Astrocyte of the cerebellum (primary cell): ENCODE measurements around the gene KCND1.

Experiments used
- DNase-seq: peaks from one replicate; pipeline ENCODE4 v3.0.0-alpha.2; 2011; ENCODE audit warnings: low read depth
- H3K4me3 ChIP-seq: 2 replicates; pipeline ENCODE4 v1.5.1; 2011; ENCODE audit warnings: mild to moderate bottlenecking, low read depth, low read length, moderate library complexity
- CTCF ChIP-seq: IDR thresholded peaks from 2 replicates; pipeline ENCODE4 v1.5.1; 2012; ENCODE audit warnings: low read length, low read depth, moderate library complexity, mild to moderate bottlenecking; ENCODE audit errors: missing control alignments
- in situ Hi-C: cut with HindIII; loops from 2 replicates; pipeline ENCODE4 v1.10.0; 2017; ENCODE audit warnings: low sequenced_read_pairs

Gene KCND1

GRCh38 chrX:48940404-48940955, 31.2 kb downstream of the KCND1 start:
- H3K4me3 ChIP-seq, result no peak overlapping the region
- in situ Hi-C loops, result no loop called here
- no peak for DNase-seq
- no peak for TF ChIP-seq CTCF

GRCh38 chrX:48939524-48940228, 32.0 kb downstream of the KCND1 start:
- TF ChIP-seq CTCF, result no peak
- no peak for DNase-seq
- in situ Hi-C loops, result no loop called here
- no peak overlapping the region for H3K4me3 ChIP-seq

- no peak for DNase-seq
- H3K4me3 ChIP-seq, result no peak overlapping the region
Measured at GRCh38 chrX:48938721-48939425, 32.8 kb downstream of the KCND1 start.

GRCh38 chrX:48937054-48937907, 34.4 kb downstream of the KCND1 start:
- DNase-seq, result peak; percentile 65
- TF ChIP-seq CTCF, result peak; percentile 36
- H3K4me3 ChIP-seq, result no peak overlapping the region
- in situ Hi-C loops, result no loop called here

More at GRCh38 chrX:48938721-48939425, 32.8 kb downstream of the KCND1 start:
- TF ChIP-seq CTCF, result no peak
- in situ Hi-C loops, result no loop called here

GRCh38 chrX:48936429-48937053, 35.1 kb downstream of the KCND1 start:
- in situ Hi-C loops, result no loop called here
- no peak for DNase-seq

More at GRCh38 chrX:48936429-48937053, 35.1 kb downstream of the KCND1 start:
- no peak for TF ChIP-seq CTCF
- no peak overlapping the region for H3K4me3 ChIP-seq
